WTC11 (cell line): ENCODE data around the gene SHPK. TPM values are rescaled to one million over a fixed set of nuclear protein-coding genes. Genes with fewer than 3 reads are reported as not detected.

ENCODE experiments used
- ATF1 ChIP-seq: sonication (generic); formaldehyde crosslinking; IDR thresholded peaks from 2 replicates; pipeline ENCODE4 v1.8.1; 2023; ENCODE audit warnings: mild to moderate bottlenecking, moderate library complexity, missing genetic modification reagents
- EMX1 ChIP-seq: fragments of 250-450 bp; sonication (Bioruptor Pico); IDR thresholded peaks from 2 replicates; pipeline ENCODE4 v1.8.0; 2021; ENCODE audit warnings: mild to moderate bottlenecking
- MYBL2 ChIP-seq: sonication (generic); formaldehyde crosslinking; IDR thresholded peaks from 2 replicates; pipeline ENCODE4 v1.8.1; 2023; ENCODE audit warnings: mild to moderate bottlenecking, moderate library complexity, missing genetic modification reagents
- NR3C1 ChIP-seq: sonication (generic); formaldehyde crosslinking; conservative IDR thresholded peaks from 2 replicates; pipeline ENCODE4 v1.8.1; 2023; ENCODE audit warnings: low read depth, mild to moderate bottlenecking, missing genetic modification reagents
- RORB ChIP-seq: fragments of 250-450 bp; sonication (Bioruptor Pico); IDR thresholded peaks from 2 replicates; pipeline ENCODE4 v1.9.0; 2021; ENCODE audit warnings: mild to moderate bottlenecking
- ZNF138 ChIP-seq: sonication (generic); formaldehyde crosslinking; conservative IDR thresholded peaks from 2 replicates; pipeline ENCODE4 v1.8.1; 2022; ENCODE audit warnings: mild to moderate bottlenecking, moderate library complexity, missing genetic modification reagents
- ZNF396 ChIP-seq: fragments of 250-450 bp; sonication (Bioruptor Pico); IDR thresholded peaks from 2 replicates; pipeline ENCODE4 v1.8.0; 2021; ENCODE audit warnings: mild to moderate bottlenecking, moderate library complexity, borderline replicate concordance
- ZNF423 ChIP-seq: fragments of 250-450 bp; sonication (Bioruptor Pico); IDR thresholded peaks from 2 replicates; pipeline ENCODE4 v2.1.2; 2022; ENCODE audit warnings: mild to moderate bottlenecking, moderate library complexity
- total RNA-seq: library from RNA; stranded (reverse); gene quantifications from 3 replicates; pipeline ENCODE4 v1.2.3, GENCODE V29; 2021
- TF ChIP-seq, protein P1 (sequence below): sonication (generic); formaldehyde crosslinking; IDR thresholded peaks from 2 replicates; pipeline ENCODE4 v1.8.1; 2023; ENCODE audit warnings: mild to moderate bottlenecking, missing genetic modification reagents, borderline replicate concordance
- TF ChIP-seq, protein P2 (sequence below): sonication (generic); formaldehyde crosslinking; IDR thresholded peaks from 2 replicates; pipeline ENCODE4 v1.8.1; 2022; ENCODE audit warnings: low read depth, missing genetic modification reagents, borderline replicate concordance
- TF ChIP-seq, protein P3 (sequence below): sonication (generic); formaldehyde crosslinking; IDR thresholded peaks from 2 replicates; pipeline ENCODE4 v1.8.0; 2022; ENCODE audit warnings: mild to moderate bottlenecking, missing genetic modification reagents
- TF ChIP-seq, protein P4 (sequence below): sonication (generic); formaldehyde crosslinking; IDR thresholded peaks from 2 replicates; pipeline ENCODE4 v1.8.1; 2023; ENCODE audit warnings: mild to moderate bottlenecking, missing genetic modification reagents
- TF ChIP-seq, protein P5 (sequence below): sonication (generic); formaldehyde crosslinking; IDR thresholded peaks from 2 replicates; pipeline ENCODE4 v1.8.1; 2022; ENCODE audit warnings: mild to moderate bottlenecking, missing genetic modification reagents, moderate library complexity, borderline replicate concordance
- TF ChIP-seq, protein P6 (sequence below): sonication (generic); formaldehyde crosslinking; IDR thresholded peaks from 2 replicates; pipeline ENCODE4 v1.8.1; 2022; ENCODE audit warnings: low read depth, mild to moderate bottlenecking, moderate library complexity, missing genetic modification reagents, borderline replicate concordance
- TF ChIP-seq, protein P7 (sequence below): sonication (generic); formaldehyde crosslinking; IDR thresholded peaks from 2 replicates; pipeline ENCODE4 v1.8.0; 2023; ENCODE audit warnings: mild to moderate bottlenecking, missing genetic modification reagents
- TF ChIP-seq, protein P8 (sequence below): fragments of 250-450 bp; sonication (Bioruptor Pico); conservative IDR thresholded peaks from 2 replicates; pipeline ENCODE4 v1.9.0; 2021; ENCODE audit warnings: mild to moderate bottlenecking
- TF ChIP-seq, protein P9 (sequence below): sonication (generic); formaldehyde crosslinking; IDR thresholded peaks from 2 replicates; pipeline ENCODE4 v1.8.1; 2023; ENCODE audit warnings: mild to moderate bottlenecking, missing genetic modification reagents
- TF ChIP-seq, protein P10 (sequence below): sonication (generic); formaldehyde crosslinking; IDR thresholded peaks from 2 replicates; pipeline ENCODE4 v1.8.0; 2022; ENCODE audit warnings: mild to moderate bottlenecking, missing genetic modification reagents

SHPK gene
- total RNA-seq, 1 experiment from 2014 or later = 29.2 TPM

DNA sequence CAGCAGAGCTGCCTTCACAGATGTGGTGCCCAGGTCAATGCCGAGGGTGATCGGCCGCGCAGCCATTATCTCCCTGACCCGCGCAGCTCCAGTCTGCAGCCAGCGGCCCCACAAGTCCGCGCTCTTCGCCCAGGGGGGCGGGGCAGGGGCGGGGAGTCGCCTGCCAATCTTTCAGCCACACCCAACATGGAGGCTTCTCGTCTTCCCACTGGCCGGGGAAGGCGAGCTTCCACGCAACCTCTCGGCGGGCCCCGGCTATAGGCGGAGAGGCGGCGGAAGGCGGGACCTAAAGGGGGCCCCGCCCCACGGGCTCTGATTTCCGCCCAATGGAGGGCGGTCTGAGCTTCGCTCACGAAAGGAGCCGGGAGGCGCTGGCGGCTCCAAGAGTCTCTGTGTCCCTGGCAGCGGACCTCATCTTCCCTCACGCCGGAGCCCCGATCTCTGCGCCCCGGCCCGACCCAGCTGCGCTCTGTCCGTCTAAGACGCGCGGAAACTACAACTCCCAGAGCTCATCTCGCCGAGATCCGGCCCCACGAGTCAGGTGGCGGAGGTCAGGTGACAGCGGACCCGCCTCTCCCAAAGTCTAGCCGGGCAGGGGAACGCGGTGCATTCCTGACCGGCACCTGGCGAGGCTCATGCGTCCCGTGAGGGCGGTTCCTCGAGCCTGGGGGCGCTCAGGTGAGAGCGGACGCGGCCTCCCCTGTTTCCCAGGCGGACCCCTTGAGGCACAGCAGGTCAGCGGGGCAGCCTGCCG, at the start of gene SHPK, which contains the start of gene CTNS (continued):
- TF ChIP-seq, protein P1, sequence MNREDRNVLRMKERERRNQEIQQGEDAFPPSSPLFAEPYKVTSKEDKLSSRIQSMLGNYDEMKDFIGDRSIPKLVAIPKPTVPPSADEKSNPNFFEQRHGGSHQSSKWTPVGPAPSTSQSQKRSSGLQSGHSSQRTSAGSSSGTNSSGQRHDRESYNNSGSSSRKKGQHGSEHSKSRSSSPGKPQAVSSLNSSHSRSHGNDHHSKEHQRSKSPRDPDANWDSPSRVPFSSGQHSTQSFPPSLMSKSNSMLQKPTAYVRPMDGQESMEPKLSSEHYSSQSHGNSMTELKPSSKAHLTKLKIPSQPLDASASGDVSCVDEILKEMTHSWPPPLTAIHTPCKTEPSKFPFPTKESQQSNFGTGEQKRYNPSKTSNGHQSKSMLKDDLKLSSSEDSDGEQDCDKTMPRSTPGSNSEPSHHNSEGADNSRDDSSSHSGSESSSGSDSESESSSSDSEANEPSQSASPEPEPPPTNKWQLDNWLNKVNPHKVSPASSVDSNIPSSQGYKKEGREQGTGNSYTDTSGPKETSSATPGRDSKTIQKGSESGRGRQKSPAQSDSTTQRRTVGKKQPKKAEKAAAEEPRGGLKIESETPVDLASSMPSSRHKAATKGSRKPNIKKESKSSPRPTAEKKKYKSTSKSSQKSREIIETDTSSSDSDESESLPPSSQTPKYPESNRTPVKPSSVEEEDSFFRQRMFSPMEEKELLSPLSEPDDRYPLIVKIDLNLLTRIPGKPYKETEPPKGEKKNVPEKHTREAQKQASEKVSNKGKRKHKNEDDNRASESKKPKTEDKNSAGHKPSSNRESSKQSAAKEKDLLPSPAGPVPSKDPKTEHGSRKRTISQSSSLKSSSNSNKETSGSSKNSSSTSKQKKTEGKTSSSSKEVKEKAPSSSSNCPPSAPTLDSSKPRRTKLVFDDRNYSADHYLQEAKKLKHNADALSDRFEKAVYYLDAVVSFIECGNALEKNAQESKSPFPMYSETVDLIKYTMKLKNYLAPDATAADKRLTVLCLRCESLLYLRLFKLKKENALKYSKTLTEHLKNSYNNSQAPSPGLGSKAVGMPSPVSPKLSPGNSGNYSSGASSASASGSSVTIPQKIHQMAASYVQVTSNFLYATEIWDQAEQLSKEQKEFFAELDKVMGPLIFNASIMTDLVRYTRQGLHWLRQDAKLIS (CRISPR knock-in tag) = no peak
- TF ChIP-seq, protein P2, sequence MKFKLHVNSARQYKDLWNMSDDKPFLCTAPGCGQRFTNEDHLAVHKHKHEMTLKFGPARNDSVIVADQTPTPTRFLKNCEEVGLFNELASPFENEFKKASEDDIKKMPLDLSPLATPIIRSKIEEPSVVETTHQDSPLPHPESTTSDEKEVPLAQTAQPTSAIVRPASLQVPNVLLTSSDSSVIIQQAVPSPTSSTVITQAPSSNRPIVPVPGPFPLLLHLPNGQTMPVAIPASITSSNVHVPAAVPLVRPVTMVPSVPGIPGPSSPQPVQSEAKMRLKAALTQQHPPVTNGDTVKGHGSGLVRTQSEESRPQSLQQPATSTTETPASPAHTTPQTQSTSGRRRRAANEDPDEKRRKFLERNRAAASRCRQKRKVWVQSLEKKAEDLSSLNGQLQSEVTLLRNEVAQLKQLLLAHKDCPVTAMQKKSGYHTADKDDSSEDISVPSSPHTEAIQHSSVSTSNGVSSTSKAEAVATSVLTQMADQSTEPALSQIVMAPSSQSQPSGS (CRISPR knock-in tag) = no peak
- TF ChIP-seq, protein P3, sequence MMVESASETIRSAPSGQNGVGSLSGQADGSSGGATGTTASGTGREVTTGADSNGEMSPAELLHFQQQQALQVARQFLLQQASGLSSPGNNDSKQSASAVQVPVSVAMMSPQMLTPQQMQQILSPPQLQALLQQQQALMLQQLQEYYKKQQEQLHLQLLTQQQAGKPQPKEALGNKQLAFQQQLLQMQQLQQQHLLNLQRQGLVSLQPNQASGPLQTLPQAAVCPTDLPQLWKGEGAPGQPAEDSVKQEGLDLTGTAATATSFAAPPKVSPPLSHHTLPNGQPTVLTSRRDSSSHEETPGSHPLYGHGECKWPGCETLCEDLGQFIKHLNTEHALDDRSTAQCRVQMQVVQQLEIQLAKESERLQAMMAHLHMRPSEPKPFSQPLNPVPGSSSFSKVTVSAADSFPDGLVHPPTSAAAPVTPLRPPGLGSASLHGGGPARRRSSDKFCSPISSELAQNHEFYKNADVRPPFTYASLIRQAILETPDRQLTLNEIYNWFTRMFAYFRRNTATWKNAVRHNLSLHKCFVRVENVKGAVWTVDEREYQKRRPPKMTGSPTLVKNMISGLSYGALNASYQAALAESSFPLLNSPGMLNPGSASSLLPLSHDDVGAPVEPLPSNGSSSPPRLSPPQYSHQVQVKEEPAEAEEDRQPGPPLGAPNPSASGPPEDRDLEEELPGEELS = peak; percentile 40; the same call in 1 of the 2 replicates
- TF ChIP-seq ZNF396 (no peak), ZNF138 (CRISPR knock-in tag) (no peak; the same call in 1 of the 2 replicates), ATF1 (CRISPR knock-in tag) (peak; percentile 34; the same call in 1 of the 2 replicates), EMX1 (CRISPR knock-in tag) (no peak), MYBL2 (no peak), RORB (CRISPR knock-in tag) (no peak), ZNF423 (CRISPR knock-in tag) (no peak), NR3C1 (CRISPR knock-in tag) (no peak)
- TF ChIP-seq, protein P4, sequence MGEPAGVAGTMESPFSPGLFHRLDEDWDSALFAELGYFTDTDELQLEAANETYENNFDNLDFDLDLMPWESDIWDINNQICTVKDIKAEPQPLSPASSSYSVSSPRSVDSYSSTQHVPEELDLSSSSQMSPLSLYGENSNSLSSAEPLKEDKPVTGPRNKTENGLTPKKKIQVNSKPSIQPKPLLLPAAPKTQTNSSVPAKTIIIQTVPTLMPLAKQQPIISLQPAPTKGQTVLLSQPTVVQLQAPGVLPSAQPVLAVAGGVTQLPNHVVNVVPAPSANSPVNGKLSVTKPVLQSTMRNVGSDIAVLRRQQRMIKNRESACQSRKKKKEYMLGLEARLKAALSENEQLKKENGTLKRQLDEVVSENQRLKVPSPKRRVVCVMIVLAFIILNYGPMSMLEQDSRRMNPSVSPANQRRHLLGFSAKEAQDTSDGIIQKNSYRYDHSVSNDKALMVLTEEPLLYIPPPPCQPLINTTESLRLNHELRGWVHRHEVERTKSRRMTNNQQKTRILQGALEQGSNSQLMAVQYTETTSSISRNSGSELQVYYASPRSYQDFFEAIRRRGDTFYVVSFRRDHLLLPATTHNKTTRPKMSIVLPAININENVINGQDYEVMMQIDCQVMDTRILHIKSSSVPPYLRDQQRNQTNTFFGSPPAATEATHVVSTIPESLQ (CRISPR knock-in tag) = no peak
- TF ChIP-seq, protein P5, sequence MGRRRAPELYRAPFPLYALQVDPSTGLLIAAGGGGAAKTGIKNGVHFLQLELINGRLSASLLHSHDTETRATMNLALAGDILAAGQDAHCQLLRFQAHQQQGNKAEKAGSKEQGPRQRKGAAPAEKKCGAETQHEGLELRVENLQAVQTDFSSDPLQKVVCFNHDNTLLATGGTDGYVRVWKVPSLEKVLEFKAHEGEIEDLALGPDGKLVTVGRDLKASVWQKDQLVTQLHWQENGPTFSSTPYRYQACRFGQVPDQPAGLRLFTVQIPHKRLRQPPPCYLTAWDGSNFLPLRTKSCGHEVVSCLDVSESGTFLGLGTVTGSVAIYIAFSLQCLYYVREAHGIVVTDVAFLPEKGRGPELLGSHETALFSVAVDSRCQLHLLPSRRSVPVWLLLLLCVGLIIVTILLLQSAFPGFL (CRISPR knock-in tag) = no peak
- TF ChIP-seq, protein P6, sequence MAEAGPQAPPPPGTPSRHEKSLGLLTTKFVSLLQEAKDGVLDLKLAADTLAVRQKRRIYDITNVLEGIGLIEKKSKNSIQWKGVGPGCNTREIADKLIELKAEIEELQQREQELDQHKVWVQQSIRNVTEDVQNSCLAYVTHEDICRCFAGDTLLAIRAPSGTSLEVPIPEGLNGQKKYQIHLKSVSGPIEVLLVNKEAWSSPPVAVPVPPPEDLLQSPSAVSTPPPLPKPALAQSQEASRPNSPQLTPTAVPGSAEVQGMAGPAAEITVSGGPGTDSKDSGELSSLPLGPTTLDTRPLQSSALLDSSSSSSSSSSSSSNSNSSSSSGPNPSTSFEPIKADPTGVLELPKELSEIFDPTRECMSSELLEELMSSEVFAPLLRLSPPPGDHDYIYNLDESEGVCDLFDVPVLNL = no peak
- TF ChIP-seq, protein P7, sequence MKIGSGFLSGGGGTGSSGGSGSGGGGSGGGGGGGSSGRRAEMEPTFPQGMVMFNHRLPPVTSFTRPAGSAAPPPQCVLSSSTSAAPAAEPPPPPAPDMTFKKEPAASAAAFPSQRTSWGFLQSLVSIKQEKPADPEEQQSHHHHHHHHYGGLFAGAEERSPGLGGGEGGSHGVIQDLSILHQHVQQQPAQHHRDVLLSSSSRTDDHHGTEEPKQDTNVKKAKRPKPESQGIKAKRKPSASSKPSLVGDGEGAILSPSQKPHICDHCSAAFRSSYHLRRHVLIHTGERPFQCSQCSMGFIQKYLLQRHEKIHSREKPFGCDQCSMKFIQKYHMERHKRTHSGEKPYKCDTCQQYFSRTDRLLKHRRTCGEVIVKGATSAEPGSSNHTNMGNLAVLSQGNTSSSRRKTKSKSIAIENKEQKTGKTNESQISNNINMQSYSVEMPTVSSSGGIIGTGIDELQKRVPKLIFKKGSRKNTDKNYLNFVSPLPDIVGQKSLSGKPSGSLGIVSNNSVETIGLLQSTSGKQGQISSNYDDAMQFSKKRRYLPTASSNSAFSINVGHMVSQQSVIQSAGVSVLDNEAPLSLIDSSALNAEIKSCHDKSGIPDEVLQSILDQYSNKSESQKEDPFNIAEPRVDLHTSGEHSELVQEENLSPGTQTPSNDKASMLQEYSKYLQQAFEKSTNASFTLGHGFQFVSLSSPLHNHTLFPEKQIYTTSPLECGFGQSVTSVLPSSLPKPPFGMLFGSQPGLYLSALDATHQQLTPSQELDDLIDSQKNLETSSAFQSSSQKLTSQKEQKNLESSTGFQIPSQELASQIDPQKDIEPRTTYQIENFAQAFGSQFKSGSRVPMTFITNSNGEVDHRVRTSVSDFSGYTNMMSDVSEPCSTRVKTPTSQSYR (CRISPR knock-in tag) = no peak
- TF ChIP-seq, protein P8, sequence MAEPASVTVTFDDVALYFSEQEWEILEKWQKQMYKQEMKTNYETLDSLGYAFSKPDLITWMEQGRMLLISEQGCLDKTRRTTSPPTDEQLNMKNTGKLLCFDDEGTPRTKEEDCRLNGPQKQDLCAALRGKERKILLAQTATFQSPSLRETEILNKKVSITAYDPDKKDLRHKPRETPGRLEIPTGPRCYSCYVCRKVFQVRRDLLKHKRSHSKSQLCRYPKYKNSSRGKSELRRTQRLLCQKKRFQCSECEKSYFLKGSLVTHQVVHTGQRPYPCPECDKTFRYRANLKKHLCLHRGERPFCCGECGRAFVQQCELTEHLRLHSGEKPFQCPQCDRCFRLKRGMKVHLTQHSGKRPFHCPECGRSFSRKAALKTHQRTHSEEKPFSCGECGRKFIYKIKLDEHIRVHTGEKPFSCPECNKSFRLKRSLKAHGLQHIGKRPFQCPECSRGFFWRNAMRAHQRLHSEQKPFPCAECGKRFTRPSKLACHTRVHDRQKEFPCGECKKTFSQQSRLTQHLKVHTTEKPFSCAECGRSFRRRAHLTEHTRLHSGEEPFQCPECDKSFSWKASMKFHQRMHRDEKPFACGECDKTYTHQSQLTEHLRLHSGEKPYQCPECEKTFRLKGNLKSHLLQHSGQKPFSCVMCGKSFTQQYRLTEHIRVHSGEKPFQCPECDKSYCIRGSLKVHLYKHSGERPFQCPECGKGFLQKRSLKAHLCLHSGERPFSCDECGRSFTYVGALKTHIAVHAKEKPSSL (CRISPR knock-in tag) = no peak
- TF ChIP-seq, protein P9, sequence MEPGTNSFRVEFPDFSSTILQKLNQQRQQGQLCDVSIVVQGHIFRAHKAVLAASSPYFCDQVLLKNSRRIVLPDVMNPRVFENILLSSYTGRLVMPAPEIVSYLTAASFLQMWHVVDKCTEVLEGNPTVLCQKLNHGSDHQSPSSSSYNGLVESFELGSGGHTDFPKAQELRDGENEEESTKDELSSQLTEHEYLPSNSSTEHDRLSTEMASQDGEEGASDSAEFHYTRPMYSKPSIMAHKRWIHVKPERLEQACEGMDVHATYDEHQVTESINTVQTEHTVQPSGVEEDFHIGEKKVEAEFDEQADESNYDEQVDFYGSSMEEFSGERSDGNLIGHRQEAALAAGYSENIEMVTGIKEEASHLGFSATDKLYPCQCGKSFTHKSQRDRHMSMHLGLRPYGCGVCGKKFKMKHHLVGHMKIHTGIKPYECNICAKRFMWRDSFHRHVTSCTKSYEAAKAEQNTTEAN (CRISPR knock-in tag) = 0 out of 2 replicates have a peak, but pooled peaks have one; percentile 23
- TF ChIP-seq, protein P10, sequence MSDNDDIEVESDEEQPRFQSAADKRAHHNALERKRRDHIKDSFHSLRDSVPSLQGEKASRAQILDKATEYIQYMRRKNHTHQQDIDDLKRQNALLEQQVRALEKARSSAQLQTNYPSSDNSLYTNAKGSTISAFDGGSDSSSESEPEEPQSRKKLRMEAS (CRISPR knock-in tag) = peak; percentile 92
